NCI-H2227 (cell line): ENCODE results near the gene DSCAML1.
A peak's percentile ranks its signal among the peaks of the same experiment; 100 is the strongest.

Experiments
- DNase-seq: peaks from one replicate; lab custom pipeline; 2025; ENCODE audit not compliant: unreplicated experiment; lab: John Stamatoyannopoulos, UW

DSCAML1 gene

GRCh38 chr11:117562136-117562535, 234.9 kb downstream of the DSCAML1 start:
- no peak for DNase-seq

- no peak for DNase-seq
These were observed 236.1 kb downstream of the DSCAML1 start for GRCh38 chr11:117560780-117561530.

- no peak for DNase-seq
These were observed 237.3 kb downstream of the DSCAML1 start for GRCh38 chr11:117559698-117560097.

- DNase-seq, result no peak
These were observed 239.7 kb downstream of the DSCAML1 start for GRCh38 chr11:117557361-117557760.

GRCh38 chr11:117554601-117555333, 242.2 kb downstream of the DSCAML1 start:
- DNase-seq, result no peak

GRCh38 chr11:117552626-117553025, 244.4 kb downstream of the DSCAML1 start:
- DNase-seq, result no peak

- no peak for DNase-seq
These were observed 245.2 kb downstream of the DSCAML1 start for GRCh38 chr11:117551761-117552343.

GRCh38 chr11:117550466-117550865, 246.6 kb downstream of the DSCAML1 start:
- no peak for DNase-seq

- DNase-seq, result no peak
These were observed 247.6 kb downstream of the DSCAML1 start for GRCh38 chr11:117549417-117549816.

GRCh38 chr11:117548876-117549275, 248.1 kb downstream of the DSCAML1 start:
- DNase-seq, result no peak

GRCh38 chr11:117547946-117548345, 249.1 kb downstream of the DSCAML1 start:
- DNase-seq, result no peak

- DNase-seq, result peak; percentile 78
These were observed 249.7 kb downstream of the DSCAML1 start for GRCh38 chr11:117547195-117547850.

- no peak for DNase-seq
These were observed 250.4 kb downstream of the DSCAML1 start for GRCh38 chr11:117546431-117547194.

GRCh38 chr11:117545706-117546105, 251.3 kb downstream of the DSCAML1 start:
- no peak for DNase-seq

- DNase-seq, result no peak
These were observed 252.8 kb downstream of the DSCAML1 start for GRCh38 chr11:117544130-117544800.

- DNase-seq, result no peak
These were observed 255.8 kb downstream of the DSCAML1 start for GRCh38 chr11:117541211-117541610.

- DNase-seq, result peak; percentile 27
These were observed 258.5 kb downstream of the DSCAML1 start for GRCh38 chr11:117538263-117539135.

- no peak for DNase-seq
These were observed 261.1 kb downstream of the DSCAML1 start for GRCh38 chr11:117535850-117536411.
